ENCODE data around the gene KRT9. TPM values are rescaled to one million over a fixed set of nuclear protein-coding genes. Genes with fewer than 3 reads are reported as not detected.

KRT9 gene
- total and polyA plus RNA-seq, 10 of the 15 experiments (the other 5 are each of a cell fraction or from before 2014, with no cell fraction given) = not detected

DNA sequence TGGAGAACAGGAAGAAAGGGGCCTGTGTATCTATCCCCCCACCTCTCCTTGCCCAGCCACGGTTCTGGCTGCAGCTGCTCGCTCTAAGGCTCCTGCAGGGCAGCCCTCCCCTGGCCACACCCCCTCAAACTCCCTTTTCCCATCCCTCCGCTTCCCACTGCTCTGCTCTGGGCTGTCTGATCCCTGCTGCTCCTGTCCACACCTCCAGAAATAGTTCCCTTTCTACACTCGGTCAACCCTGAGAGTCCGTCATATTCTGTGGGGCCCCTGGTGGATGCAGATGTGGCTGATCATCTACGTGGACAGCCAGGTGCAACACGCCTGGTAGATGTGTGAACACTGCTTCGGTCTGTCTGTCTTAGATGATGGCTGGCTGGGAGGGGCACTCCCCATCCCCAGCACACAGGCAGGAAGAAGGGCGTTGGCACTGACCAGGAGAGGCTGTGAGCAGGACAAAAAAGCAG, 24.4 kb downstream of the KRT9 start:
- CTCF ChIA-PET = interaction anchor here (0.6 to 6.3 kb wide), 5 partner anchors 15 to 508 kb away, joined by 3 to 146 read pairs (median 8); no protein-coding TSS in a partner anchor

More for the DNA sequence above, 24.4 kb downstream of the KRT9 start:
- POLR2A ChIA-PET = interaction anchor here (0.9 kb wide), 1 partner anchor 116 kb away, joined by 3 read pairs; no protein-coding TSS in a partner anchor
- FAIRE-seq (no peak), DNase-seq (ENCODE audit: low read depth, low spot score) (no peak), ATAC-seq (no peak)
- H3K4me2 ChIP-seq (ENCODE audit: control insufficient read depth, insufficient read depth) = no peak overlapping the region
- no peaks in the 10 kb centered on the region for H3K79me2 ChIP-seq (ENCODE audit: control insufficient read depth, insufficient read depth, low read length)
- no peaks in the 10 kb centered on the region; a peak in 2 of 4 replicates for H3K27me3 ChIP-seq (replicated peaks in 1 of 2; ENCODE audit: control insufficient read depth in 2 of 2, insufficient read depth in 2 of 2, low read length in 1 of 2)
- intact Hi-C loops (cut with micrococcal nuclease; ENCODE audit: unreplicated experiment) = no loop called here
- WGBS (ENCODE audit: insufficient coverage, insufficient replicate concordance, low lambda C conversion rate, missing lambda C conversion rate) = 13% methylated on average over 8 of the region's 9 CpGs
- TF ChIP-seq, protein P1, sequence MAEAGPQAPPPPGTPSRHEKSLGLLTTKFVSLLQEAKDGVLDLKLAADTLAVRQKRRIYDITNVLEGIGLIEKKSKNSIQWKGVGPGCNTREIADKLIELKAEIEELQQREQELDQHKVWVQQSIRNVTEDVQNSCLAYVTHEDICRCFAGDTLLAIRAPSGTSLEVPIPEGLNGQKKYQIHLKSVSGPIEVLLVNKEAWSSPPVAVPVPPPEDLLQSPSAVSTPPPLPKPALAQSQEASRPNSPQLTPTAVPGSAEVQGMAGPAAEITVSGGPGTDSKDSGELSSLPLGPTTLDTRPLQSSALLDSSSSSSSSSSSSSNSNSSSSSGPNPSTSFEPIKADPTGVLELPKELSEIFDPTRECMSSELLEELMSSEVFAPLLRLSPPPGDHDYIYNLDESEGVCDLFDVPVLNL (IDR thresholded peaks at IDR 0.05; ENCODE audit: low read depth, low read length) = no peak
- TF ChIP-seq RAD21 (IDR thresholded peaks at IDR 0.05; ENCODE audit: insufficient read depth, low read depth, low read length) (no peak), SMC3 (IDR thresholded peaks at IDR 0.05; ENCODE audit: borderline replicate concordance, low read length) (no peak), CREB1 (IDR thresholded peaks at IDR 0.05; ENCODE audit: low read depth) (no peak), PBX3 (IDR thresholded peaks at IDR 0.05; ENCODE audit: insufficient replicate concordance, low read depth, low read length) (no peak), NFXL1 (IDR thresholded peaks at IDR 0.05; ENCODE audit: borderline replicate concordance) (no peak), KLF5 (IDR thresholded peaks at IDR 0.05; ENCODE audit: partially characterized antibody) (no peak), SMARCA5 (IDR thresholded peaks at IDR 0.05) (no peak), JUNB (IDR thresholded peaks at IDR 0.05) (no peak), YBX1 (IDR thresholded peaks at IDR 0.05) (no peak), POLR2AphosphoS2 (IDR thresholded peaks at IDR 0.05; ENCODE audit: low read depth, low read length) (no peak), E4F1 (IDR thresholded peaks at IDR 0.05; ENCODE audit: borderline replicate concordance, partially characterized antibody) (no peak), IKZF1 (conservative IDR thresholded peaks at IDR 0.05) (no peak), SMAD5 (IDR thresholded peaks at IDR 0.05; ENCODE audit: low read depth) (no peak), POLR2AphosphoS5 (IDR thresholded peaks at IDR 0.05; ENCODE audit: low read length) (no peak), NFYB (IDR thresholded peaks at IDR 0.05; ENCODE audit: insufficient read depth, low read depth, low read length) (no peak), TCF3 (IDR thresholded peaks at IDR 0.05; ENCODE audit: borderline replicate concordance, insufficient read depth, low read depth, low read length) (no peak), CHD4 (IDR thresholded peaks at IDR 0.05) (no peak)
- TF ChIP-seq, protein P2, sequence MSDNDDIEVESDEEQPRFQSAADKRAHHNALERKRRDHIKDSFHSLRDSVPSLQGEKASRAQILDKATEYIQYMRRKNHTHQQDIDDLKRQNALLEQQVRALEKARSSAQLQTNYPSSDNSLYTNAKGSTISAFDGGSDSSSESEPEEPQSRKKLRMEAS (IDR thresholded peaks at IDR 0.05; ENCODE audit: low read depth, low read length) = no peak
- no peaks in the 10 kb centered on the region for H4K20me1 ChIP-seq (ENCODE audit: control insufficient read depth, insufficient read depth)
- RAD21 ChIA-PET (ENCODE audit: unreplicated experiment) = interaction anchor here (1.2 kb wide), 1 partner anchor 149 kb away, joined by 3 read pairs; no protein-coding TSS in a partner anchor
- no TSS peak for BruUV-seq (replicated peaks)
- H3K4me1 ChIP-seq (ENCODE audit: control insufficient read depth, insufficient read depth, low read length) = no peaks in the 10 kb centered on the region
- no peak overlapping the region for H3K9ac ChIP-seq (ENCODE audit: control insufficient read depth, insufficient read depth, low read length)
- H2AFZ ChIP-seq (ENCODE audit: control insufficient read depth, low read depth, low read length) = no peak overlapping the region
- no peak overlapping the region for H3K4me3 ChIP-seq
- SMC1A ChIA-PET (ENCODE audit: uncharacterized antibody, unreplicated experiment) = interaction anchor here (5.3 kb wide), 1 partner anchor 116 kb away, joined by 34 read pairs; no protein-coding TSS in a partner anchor
- no peaks in the 10 kb centered on the region for H3K36me3 ChIP-seq (ENCODE audit: control insufficient read depth in 2 of 2, insufficient read depth in 2 of 2, low read length in 1 of 2)
- no peaks in the 10 kb centered on the region; the same call in 2 of the 3 replicates for H3K9me3 ChIP-seq (replicated peaks; ENCODE audit: control insufficient read depth, insufficient read depth, low read length)
- no peak overlapping the region for H3K27ac ChIP-seq (ENCODE audit: control insufficient read depth, insufficient read depth)
- in situ Hi-C loops (cut with MboI) = loop anchor here (5.0 kb wide), 2 partner anchors 115 to 640 kb away; no protein-coding TSS in a partner anchor
